ENCODE data around the gene LPP.

LPP gene

DNA sequence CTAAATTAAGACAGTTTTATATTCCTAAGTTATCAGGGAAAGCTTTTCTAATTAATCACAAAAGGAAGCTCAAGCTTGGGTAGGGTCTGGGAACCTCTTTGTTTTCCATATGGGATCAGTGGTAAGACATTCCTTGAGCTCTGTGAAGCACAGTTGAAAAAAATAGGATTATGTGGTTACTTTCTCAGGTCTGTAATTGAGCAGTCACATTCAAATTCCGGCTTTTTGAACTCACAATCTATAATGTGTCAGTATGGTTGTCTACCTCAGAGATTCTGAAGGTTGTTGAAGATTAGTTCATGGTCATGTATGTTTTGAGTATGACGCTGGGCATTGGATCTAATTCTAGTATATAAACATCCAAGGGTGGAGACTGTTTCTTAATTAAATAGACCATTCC is 364.5 kb downstream of the LPP start:
- no peaks in the 10 kb centered on the region for H3K36me3 ChIP-seq (ENCODE audit: control insufficient read depth, insufficient read depth, low read length)
- H3K4me3 ChIP-seq (ENCODE audit: insufficient read depth, low read depth, low read length, poor library complexity, severe bottlenecking) = no peak overlapping the region
- H3K4me1 ChIP-seq (ENCODE audit: control insufficient read depth, insufficient read depth, low read length, poor library complexity, severe bottlenecking) = no peaks in the 10 kb centered on the region
- no peak overlapping the region for H3K27ac ChIP-seq (ENCODE audit: insufficient read depth, low read length, poor library complexity, severe bottlenecking)
- no peaks in the 10 kb centered on the region for H3K27me3 ChIP-seq (replicated peaks; ENCODE audit: control insufficient read depth, insufficient read depth, low read length, poor library complexity, severe bottlenecking)
- H3K9me3 ChIP-seq (ENCODE audit: control insufficient read depth, low read length) = no peaks in the 10 kb centered on the region
- no peak for DNase-seq

GRCh38 chr3:188518835-188519452 is 365.0 kb downstream of the LPP start:
- no peaks in the 10 kb centered on the region for H3K27me3 ChIP-seq (replicated peaks; ENCODE audit: control insufficient read depth, insufficient read depth, low read length, poor library complexity, severe bottlenecking)
- DNase-seq = no peak
- no peaks in the 10 kb centered on the region for H3K4me1 ChIP-seq (ENCODE audit: control insufficient read depth, insufficient read depth, low read length, poor library complexity, severe bottlenecking)
- no peak overlapping the region for H3K27ac ChIP-seq (ENCODE audit: insufficient read depth, low read length, poor library complexity, severe bottlenecking)
- H3K9me3 ChIP-seq (ENCODE audit: control insufficient read depth, low read length) = no peaks in the 10 kb centered on the region
- H3K36me3 ChIP-seq (ENCODE audit: control insufficient read depth, insufficient read depth, low read length) = no peaks in the 10 kb centered on the region
- H3K4me3 ChIP-seq (ENCODE audit: insufficient read depth, low read depth, low read length, poor library complexity, severe bottlenecking) = no peak overlapping the region

- Histone ChIP-seq H3K27me3 (replicated peaks; ENCODE audit: control insufficient read depth, insufficient read depth, low read length, poor library complexity, severe bottlenecking) (no peaks in the 10 kb centered on the region), H3K4me1 (ENCODE audit: control insufficient read depth, insufficient read depth, low read length, poor library complexity, severe bottlenecking) (no peaks in the 10 kb centered on the region), H3K36me3 (ENCODE audit: control insufficient read depth, insufficient read depth, low read length) (no peaks in the 10 kb centered on the region), H3K9me3 (ENCODE audit: control insufficient read depth, low read length) (no peaks in the 10 kb centered on the region), H3K27ac (ENCODE audit: insufficient read depth, low read length, poor library complexity, severe bottlenecking) (no peak overlapping the region), H3K4me3 (ENCODE audit: insufficient read depth, low read depth, low read length, poor library complexity, severe bottlenecking) (no peak overlapping the region)
- no peak for DNase-seq
Observed at GRCh38 chr3:188520466-188520865, 366.5 kb downstream of the LPP start.

DNA sequence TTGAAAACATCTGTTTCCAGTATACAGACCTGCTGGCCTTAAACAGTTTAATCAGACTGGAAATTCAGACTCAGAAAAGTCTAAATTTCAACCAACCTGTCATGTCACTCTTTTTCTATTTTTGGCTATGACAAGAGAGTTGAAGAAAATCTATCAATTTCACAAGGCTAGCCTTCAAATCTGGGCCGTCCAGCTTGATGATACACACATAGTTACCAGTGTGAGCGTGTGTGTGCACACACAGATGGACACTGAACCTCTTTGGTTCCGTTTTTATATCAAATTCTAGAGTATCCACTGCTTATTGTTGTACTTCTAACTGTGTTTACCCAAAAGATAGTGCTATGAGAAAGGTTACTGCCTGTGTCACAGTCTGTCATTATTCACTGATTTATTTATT is 368.2 kb downstream of the LPP start:
- DNase-seq = no peak
- H3K9me3 ChIP-seq (ENCODE audit: control insufficient read depth, low read length) = no peaks in the 10 kb centered on the region
- H3K4me3 ChIP-seq (ENCODE audit: insufficient read depth, low read depth, low read length, poor library complexity, severe bottlenecking) = no peak overlapping the region
- no peak overlapping the region for H3K27ac ChIP-seq (ENCODE audit: insufficient read depth, low read length, poor library complexity, severe bottlenecking)
- no peaks in the 10 kb centered on the region for H3K27me3 ChIP-seq (replicated peaks; ENCODE audit: control insufficient read depth, insufficient read depth, low read length, poor library complexity, severe bottlenecking)
- H3K4me1 ChIP-seq (ENCODE audit: control insufficient read depth, insufficient read depth, low read length, poor library complexity, severe bottlenecking) = no peaks in the 10 kb centered on the region
- peaks cover 7% of the 10 kb centered on the region for H3K36me3 ChIP-seq (ENCODE audit: control insufficient read depth, insufficient read depth, low read length)

DNA sequence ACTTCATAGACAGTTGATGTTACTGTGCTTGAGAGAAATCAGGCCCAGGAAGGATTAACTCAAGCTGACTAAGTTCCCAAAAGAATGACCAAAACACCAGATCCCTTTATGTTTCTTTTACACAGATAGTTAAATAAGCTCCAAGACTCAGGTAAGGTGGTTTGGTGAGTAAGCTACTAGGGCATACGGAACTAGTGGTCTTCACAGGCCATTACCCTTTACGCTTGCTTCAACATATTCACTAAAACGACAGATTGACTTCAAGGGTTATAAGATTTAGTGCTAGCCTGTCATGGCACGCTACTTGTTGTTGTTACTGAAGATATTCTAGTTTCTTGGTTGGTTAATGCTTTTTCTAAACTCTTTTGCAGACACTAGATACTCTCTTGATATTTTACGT is 369.3 kb downstream of the LPP start:
- H3K4me1 ChIP-seq (ENCODE audit: control insufficient read depth, insufficient read depth, low read length, poor library complexity, severe bottlenecking) = no peaks in the 10 kb centered on the region
- H3K9me3 ChIP-seq (ENCODE audit: control insufficient read depth, low read length) = no peaks in the 10 kb centered on the region
- no peak overlapping the region for H3K4me3 ChIP-seq (ENCODE audit: insufficient read depth, low read depth, low read length, poor library complexity, severe bottlenecking)
- DNase-seq = no peak
- no peak overlapping the region for H3K27ac ChIP-seq (ENCODE audit: insufficient read depth, low read length, poor library complexity, severe bottlenecking)
- peaks cover 7% of the 10 kb centered on the region for H3K36me3 ChIP-seq (ENCODE audit: control insufficient read depth, insufficient read depth, low read length)
- H3K27me3 ChIP-seq (replicated peaks; ENCODE audit: control insufficient read depth, insufficient read depth, low read length, poor library complexity, severe bottlenecking) = no peaks in the 10 kb centered on the region

- no peaks in the 10 kb centered on the region for H3K27me3 ChIP-seq (replicated peaks; ENCODE audit: control insufficient read depth, insufficient read depth, low read length, poor library complexity, severe bottlenecking)
- H3K36me3 ChIP-seq (ENCODE audit: control insufficient read depth, insufficient read depth, low read length) = peaks cover 7% of the 10 kb centered on the region
- no peak for DNase-seq
- no peak overlapping the region for H3K4me3 ChIP-seq (ENCODE audit: insufficient read depth, low read depth, low read length, poor library complexity, severe bottlenecking)
- no peak overlapping the region for H3K27ac ChIP-seq (ENCODE audit: insufficient read depth, low read length, poor library complexity, severe bottlenecking)
- H3K4me1 ChIP-seq (ENCODE audit: control insufficient read depth, insufficient read depth, low read length, poor library complexity, severe bottlenecking) = no peaks in the 10 kb centered on the region
- H3K9me3 ChIP-seq (ENCODE audit: control insufficient read depth, low read length) = no peaks in the 10 kb centered on the region
Observed at GRCh38 chr3:188524052-188524451, 370.1 kb downstream of the LPP start.

- H3K9me3 ChIP-seq (ENCODE audit: control insufficient read depth, low read length) = no peaks in the 10 kb centered on the region
- H3K27ac ChIP-seq (ENCODE audit: insufficient read depth, low read length, poor library complexity, severe bottlenecking) = no peak overlapping the region
- no peak for DNase-seq
- H3K4me3 ChIP-seq (ENCODE audit: insufficient read depth, low read depth, low read length, poor library complexity, severe bottlenecking) = no peak overlapping the region
- H3K27me3 ChIP-seq (replicated peaks; ENCODE audit: control insufficient read depth, insufficient read depth, low read length, poor library complexity, severe bottlenecking) = no peaks in the 10 kb centered on the region
- peaks cover 7% of the 10 kb centered on the region for H3K36me3 ChIP-seq (ENCODE audit: control insufficient read depth, insufficient read depth, low read length)
- no peaks in the 10 kb centered on the region for H3K4me1 ChIP-seq (ENCODE audit: control insufficient read depth, insufficient read depth, low read length, poor library complexity, severe bottlenecking)
Observed at GRCh38 chr3:188526057-188526456, 372.1 kb downstream of the LPP start.

DNA sequence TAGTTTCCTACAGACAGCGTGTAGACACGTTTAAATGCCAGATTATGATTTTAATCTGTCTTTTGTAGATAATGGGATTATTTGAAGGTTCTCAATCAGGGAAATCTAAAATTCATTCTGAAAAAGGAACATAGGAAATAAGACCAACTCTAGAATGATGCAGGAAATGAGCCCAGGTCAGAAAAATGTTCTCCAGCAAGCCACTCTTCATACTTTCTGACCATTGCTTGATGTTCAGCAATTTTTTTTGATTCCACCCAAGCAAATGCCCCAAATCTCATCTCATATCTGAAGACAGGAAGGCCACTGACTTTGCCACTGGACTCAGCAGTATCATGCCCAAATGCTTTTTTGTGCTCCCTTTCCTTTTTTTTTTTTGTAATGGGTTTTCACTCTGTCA is 373.4 kb downstream of the LPP start:
- Histone ChIP-seq H3K9me3 (ENCODE audit: control insufficient read depth, low read length) (no peaks in the 10 kb centered on the region), H3K4me1 (ENCODE audit: control insufficient read depth, insufficient read depth, low read length, poor library complexity, severe bottlenecking) (no peaks in the 10 kb centered on the region), H3K27me3 (replicated peaks; ENCODE audit: control insufficient read depth, insufficient read depth, low read length, poor library complexity, severe bottlenecking) (no peaks in the 10 kb centered on the region), H3K36me3 (ENCODE audit: control insufficient read depth, insufficient read depth, low read length) (peaks cover 7% of the 10 kb centered on the region), H3K4me3 (ENCODE audit: insufficient read depth, low read depth, low read length, poor library complexity, severe bottlenecking) (no peak overlapping the region), H3K27ac (ENCODE audit: insufficient read depth, low read length, poor library complexity, severe bottlenecking) (no peak overlapping the region)
- no peak for DNase-seq

DNA sequence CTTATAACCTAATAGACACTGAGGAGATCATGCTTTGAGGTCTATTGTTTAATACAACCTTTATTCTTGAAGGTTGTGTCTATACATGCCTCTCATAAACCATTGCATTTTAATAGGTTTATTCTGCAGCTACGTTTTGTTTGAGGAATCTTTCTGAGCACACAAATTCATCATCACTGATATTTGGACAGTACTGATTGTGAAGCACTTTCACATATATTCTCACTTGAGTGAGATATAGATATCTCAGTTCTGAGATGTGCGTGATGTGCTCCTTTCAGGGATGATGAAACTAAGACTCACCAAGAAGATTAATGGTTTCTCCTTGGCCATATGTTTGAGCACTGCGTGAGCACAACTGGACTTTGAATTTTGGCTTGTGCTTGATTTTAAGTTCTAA is 374.4 kb downstream of the LPP start:
- H3K27me3 ChIP-seq (replicated peaks; ENCODE audit: control insufficient read depth, insufficient read depth, low read length, poor library complexity, severe bottlenecking) = no peaks in the 10 kb centered on the region
- no peak for DNase-seq
- H3K4me3 ChIP-seq (ENCODE audit: insufficient read depth, low read depth, low read length, poor library complexity, severe bottlenecking) = no peak overlapping the region
- H3K4me1 ChIP-seq (ENCODE audit: control insufficient read depth, insufficient read depth, low read length, poor library complexity, severe bottlenecking) = no peaks in the 10 kb centered on the region
- H3K36me3 ChIP-seq (ENCODE audit: control insufficient read depth, insufficient read depth, low read length) = peaks cover 7% of the 10 kb centered on the region
- H3K9me3 ChIP-seq (ENCODE audit: control insufficient read depth, low read length) = no peaks in the 10 kb centered on the region
- H3K27ac ChIP-seq (ENCODE audit: insufficient read depth, low read length, poor library complexity, severe bottlenecking) = no peak overlapping the region

- Histone ChIP-seq H3K4me3 (ENCODE audit: insufficient read depth, low read depth, low read length, poor library complexity, severe bottlenecking) (no peak overlapping the region), H3K9me3 (ENCODE audit: control insufficient read depth, low read length) (no peaks in the 10 kb centered on the region), H3K36me3 (ENCODE audit: control insufficient read depth, insufficient read depth, low read length) (peaks cover 7% of the 10 kb centered on the region), H3K27ac (ENCODE audit: insufficient read depth, low read length, poor library complexity, severe bottlenecking) (no peak overlapping the region), H3K27me3 (replicated peaks; ENCODE audit: control insufficient read depth, insufficient read depth, low read length, poor library complexity, severe bottlenecking) (no peaks in the 10 kb centered on the region), H3K4me1 (ENCODE audit: control insufficient read depth, insufficient read depth, low read length, poor library complexity, severe bottlenecking) (no peaks in the 10 kb centered on the region)
- DNase-seq = no peak
Observed at GRCh38 chr3:188529228-188529627, 375.3 kb downstream of the LPP start.
